H1 (cell line): ENCODE measurements around the gene UBAP2L. TPM values are rescaled to one million over a fixed set of nuclear protein-coding genes. Genes with fewer than 3 reads are reported as not detected.

ENCODE experiments used
- ASH2L ChIP-seq: fragments of 200-600, 300-600 bp; sonication (generic); IDR thresholded peaks from one replicate; pipeline ENCODE4 v1.7.1; 2017; ENCODE audit warnings: low read length
- BACH1 ChIP-seq: IDR thresholded peaks from 2 replicates; pipeline ENCODE4 v1.6.1; 2012; ENCODE audit warnings: low read length, improper control_type of control experiment
- CBX8 ChIP-seq: fragments of 300-800, 300-1000 bp; sonication (generic); IDR thresholded peaks from 2 replicates; pipeline ENCODE4 v1.7.1; 2016; ENCODE audit warnings: low read depth, low read length, borderline replicate concordance
- EGR1 ChIP-seq: IDR thresholded peaks from 2 replicates; pipeline ENCODE4 v1.6.1; 2011; ENCODE audit warnings: low read depth, low read length, borderline replicate concordance
- GABPA ChIP-seq: IDR thresholded peaks from 2 replicates; pipeline ENCODE4 v1.6.1; 2011; ENCODE audit warnings: mild to moderate bottlenecking, low read length, moderate library complexity, borderline replicate concordance; ENCODE audit not compliant: insufficient read depth
- POLR2A ChIP-seq, 2 experiments: IDR thresholded peaks; 1 replicate in 1 of 2; 2 replicates in 1 of 2; pipeline ENCODE4 v1.6.1; 2011; ENCODE audit warnings: low read depth in 2 of 2, low read length in 2 of 2, mild to moderate bottlenecking in 2 of 2; ENCODE audit errors: control extremely low read depth in 1 of 2
- RNF2 ChIP-seq: fragments of 200-900, 300-1000 bp; sonication (generic); IDR thresholded peaks from 2 replicates; pipeline ENCODE4 v1.7.1; 2016; ENCODE audit warnings: borderline replicate concordance, low read depth, mild to moderate bottlenecking, antibody characterized with exemption, low read length; ENCODE audit not compliant: poor library complexity, severe bottlenecking; ENCODE audit errors: missing control alignments
- TAF1 ChIP-seq: IDR thresholded peaks from 2 replicates; pipeline ENCODE4 v1.6.1; 2011; ENCODE audit warnings: mild to moderate bottlenecking, low read depth, low read length
- TAF7 ChIP-seq: optimal IDR thresholded peaks from 2 replicates; pipeline ENCODE3; 2011; ENCODE audit warnings: low read depth, mild to moderate bottlenecking, inconsistent platforms, low read length, moderate library complexity, borderline replicate concordance
- USF2 ChIP-seq: IDR thresholded peaks from 2 replicates; pipeline ENCODE4 v1.6.1; 2011; ENCODE audit warnings: low read length, improper control_type of control experiment
- polyA plus RNA-seq, 7 experiments: library from polyadenylated mRNA; depleted of rRNA in 3 of 7; stranded (reverse) in 5 of 7; unstranded in 2 of 7; fragments of >200 nt in 5 of 7; fragments of 200-250 nt in 2 of 7; gene quantifications; 1 replicate in 5 of 7; 2 replicates in 1 of 7; 4 replicates in 1 of 7; pipeline versions ENCODE4 v1.2.1 to v1.2.3, GENCODE V29; 2011 to 2013; ENCODE audit warnings: missing spikeins in 2 of 7, mixed read lengths in 2 of 7
- total RNA-seq: library from RNA; stranded (reverse); fragmentation: NEBNext Ultra II Directional; extraction: Animal tissue kit (Norgen Biotek cat#: 25700); gene quantifications from 2 replicates; pipeline ENCODE4 v1.2.1, GENCODE V29; 2021

Gene UBAP2L
- total and polyA plus RNA-seq, 2 of the 8 experiments (the other 6 are each of a cell fraction or from before 2014, with no cell fraction given), result 254 to 349 TPM

GRCh38 chr1:154272217-154272998 lies 51.7 kb downstream of the UBAP2L start, which contains the start of gene HAX1 (continued):
- peak; percentile 87 for TF ChIP-seq ASH2L
- no peak for TF ChIP-seq USF2
- peak in 1 of 2 experiments; percentile 53; a peak in 2 of 3 replicates for TF ChIP-seq POLR2A (IDR thresholded peaks at IDR 0.05; ENCODE audit: control extremely low read depth in 1 of 2, low read depth in 2 of 2, low read length in 2 of 2)
- peak; percentile 62; the same call in 1 of the 2 replicates for TF ChIP-seq EGR1
- TF ChIP-seq RNF2, result no peak
- peak; percentile 70 for TF ChIP-seq BACH1
- TF ChIP-seq CBX8, result no peak
- TF ChIP-seq GABPA, result no peak
- peak; percentile 72 for TF ChIP-seq TAF1
- TF ChIP-seq TAF7, result peak; percentile 47
